SK-N-SH treated with all-trans-retinoic acid at 6 μM for 48 hours (cell line): ENCODE measurements around the gene GLYATL2.

Experiments
- ATAC-seq: fragments of 200-7000 bp; cut with Tn5 transposase; 3 replicates; pipeline ENCODE4 v1.9.1; 2020; ENCODE audit warnings: mild to moderate bottlenecking, moderate library complexity
- ARNTL ChIP-seq: fragments of 450-650 bp; formaldehyde crosslinking; IDR thresholded peaks from 2 replicates; pipeline ENCODE4 v1.5.0; 2020; ENCODE audit warnings: low read depth, mild to moderate bottlenecking, moderate library complexity, borderline replicate concordance
- BACH2 ChIP-seq: fragments of 250-450 bp; sonication (Bioruptor Pico); IDR thresholded peaks from 2 replicates; pipeline ENCODE4 v1.9.0; 2021; ENCODE audit warnings: mild to moderate bottlenecking, borderline replicate concordance
- CSDC2 ChIP-seq: fragments of 250-450 bp; sonication (Bioruptor Pico); IDR thresholded peaks from 2 replicates; pipeline ENCODE4 v1.5.0; 2020; ENCODE audit warnings: mild to moderate bottlenecking, moderate library complexity
- CSRNP3 ChIP-seq: fragments of 250-450 bp; sonication (Bioruptor Pico); IDR thresholded peaks from 2 replicates; pipeline ENCODE4 v1.5.1; 2021; ENCODE audit warnings: mild to moderate bottlenecking, moderate library complexity
- ESRRG ChIP-seq: fragments of 250-450 bp; sonication (Bioruptor Pico); IDR thresholded peaks from 2 replicates; pipeline ENCODE4 v1.6.1; 2021; ENCODE audit warnings: mild to moderate bottlenecking
- GLIS3 ChIP-seq: fragments of 250-450 bp; sonication (Bioruptor Pico); IDR thresholded peaks from 2 replicates; pipeline ENCODE4 v1.5.0; 2020; ENCODE audit warnings: mild to moderate bottlenecking, moderate library complexity
- ISL1 ChIP-seq: fragments of 250-450 bp; sonication (Bioruptor Pico); IDR thresholded peaks from 2 replicates; pipeline ENCODE4 v2.1.2; 2022; ENCODE audit warnings: mild to moderate bottlenecking, moderate library complexity
- OSR1 ChIP-seq: fragments of 250-450 bp; sonication (Bioruptor Pico); IDR thresholded peaks from 2 replicates; pipeline ENCODE4 v1.8.0; 2022; ENCODE audit warnings: moderate library complexity, mild to moderate bottlenecking, inconsistent platforms
- PATZ1 ChIP-seq: fragments of 250-450 bp; sonication (Bioruptor Pico); IDR thresholded peaks from 2 replicates; pipeline ENCODE4 v1.8.0; 2020; ENCODE audit warnings: mild to moderate bottlenecking, moderate library complexity, borderline replicate concordance
- POU6F1 ChIP-seq: fragments of 250-450 bp; sonication (Bioruptor Pico); IDR thresholded peaks from 2 replicates; pipeline ENCODE4 v1.8.0; 2021; ENCODE audit warnings: low read depth, mild to moderate bottlenecking, moderate library complexity, borderline replicate concordance
- RARB ChIP-seq: fragments of 250-450 bp; sonication (Bioruptor Pico); IDR thresholded peaks from 2 replicates; pipeline ENCODE4 v1.8.0; 2021; ENCODE audit warnings: mild to moderate bottlenecking, moderate library complexity
- SNAI2 ChIP-seq: fragments of 250-450 bp; sonication (Bioruptor Pico); IDR thresholded peaks from 2 replicates; pipeline ENCODE4 v1.5.0; 2020; ENCODE audit warnings: mild to moderate bottlenecking, moderate library complexity
- TCF4 ChIP-seq: fragments of 250-450 bp; sonication (Bioruptor Pico); IDR thresholded peaks from 2 replicates; pipeline ENCODE4 v1.8.0; 2021; ENCODE audit warnings: mild to moderate bottlenecking, moderate library complexity, borderline replicate concordance
- TOX ChIP-seq: fragments of 250-450 bp; sonication (Bioruptor Pico); IDR thresholded peaks from 2 replicates; pipeline ENCODE4 v1.8.0; 2021; ENCODE audit warnings: mild to moderate bottlenecking, moderate library complexity, borderline replicate concordance
- TSHZ2 ChIP-seq: fragments of 250-450 bp; sonication (Bioruptor Pico); IDR thresholded peaks from 2 replicates; pipeline ENCODE4 v1.5.0; 2020; ENCODE audit warnings: mild to moderate bottlenecking, moderate library complexity
- ZC3H10 ChIP-seq: fragments of 250-450 bp; sonication (Bioruptor Pico); IDR thresholded peaks from 2 replicates; pipeline ENCODE4 v1.5.1; 2021; ENCODE audit warnings: mild to moderate bottlenecking, moderate library complexity
- ZFP3 ChIP-seq: fragments of 250-450 bp; sonication (Bioruptor Pico); IDR thresholded peaks from 2 replicates; pipeline ENCODE4 v1.5.0; 2020; ENCODE audit warnings: mild to moderate bottlenecking, moderate library complexity
- ZFP30 ChIP-seq: fragments of 450-650 bp; formaldehyde crosslinking; IDR thresholded peaks from 2 replicates; pipeline ENCODE4 v1.5.0; 2022; ENCODE audit warnings: mild to moderate bottlenecking, moderate library complexity
- ZNF565 ChIP-seq: fragments of 450-650 bp; formaldehyde crosslinking; conservative IDR thresholded peaks from 2 replicates; pipeline ENCODE4 v1.5.0; 2020; ENCODE audit warnings: low read depth, mild to moderate bottlenecking, moderate library complexity
- ZNF70 ChIP-seq: fragments of 450-650 bp; formaldehyde crosslinking; IDR thresholded peaks from 2 replicates; pipeline ENCODE4 v1.5.0; 2020; ENCODE audit warnings: mild to moderate bottlenecking, moderate library complexity
- ZNF8 ChIP-seq: fragments of 450-650 bp; formaldehyde crosslinking; IDR thresholded peaks from 2 replicates; pipeline ENCODE4 v1.5.0; 2020; ENCODE audit warnings: mild to moderate bottlenecking, moderate library complexity
- TF ChIP-seq, protein P1 (sequence below): fragments of 250-450 bp; sonication (Bioruptor Pico); IDR thresholded peaks from 2 replicates; pipeline ENCODE4 v1.5.1; 2020; ENCODE audit warnings: low read depth, mild to moderate bottlenecking, moderate library complexity

The GLYATL2 gene, protein sequence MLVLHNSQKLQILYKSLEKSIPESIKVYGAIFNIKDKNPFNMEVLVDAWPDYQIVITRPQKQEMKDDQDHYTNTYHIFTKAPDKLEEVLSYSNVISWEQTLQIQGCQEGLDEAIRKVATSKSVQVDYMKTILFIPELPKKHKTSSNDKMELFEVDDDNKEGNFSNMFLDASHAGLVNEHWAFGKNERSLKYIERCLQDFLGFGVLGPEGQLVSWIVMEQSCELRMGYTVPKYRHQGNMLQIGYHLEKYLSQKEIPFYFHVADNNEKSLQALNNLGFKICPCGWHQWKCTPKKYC

DNA sequence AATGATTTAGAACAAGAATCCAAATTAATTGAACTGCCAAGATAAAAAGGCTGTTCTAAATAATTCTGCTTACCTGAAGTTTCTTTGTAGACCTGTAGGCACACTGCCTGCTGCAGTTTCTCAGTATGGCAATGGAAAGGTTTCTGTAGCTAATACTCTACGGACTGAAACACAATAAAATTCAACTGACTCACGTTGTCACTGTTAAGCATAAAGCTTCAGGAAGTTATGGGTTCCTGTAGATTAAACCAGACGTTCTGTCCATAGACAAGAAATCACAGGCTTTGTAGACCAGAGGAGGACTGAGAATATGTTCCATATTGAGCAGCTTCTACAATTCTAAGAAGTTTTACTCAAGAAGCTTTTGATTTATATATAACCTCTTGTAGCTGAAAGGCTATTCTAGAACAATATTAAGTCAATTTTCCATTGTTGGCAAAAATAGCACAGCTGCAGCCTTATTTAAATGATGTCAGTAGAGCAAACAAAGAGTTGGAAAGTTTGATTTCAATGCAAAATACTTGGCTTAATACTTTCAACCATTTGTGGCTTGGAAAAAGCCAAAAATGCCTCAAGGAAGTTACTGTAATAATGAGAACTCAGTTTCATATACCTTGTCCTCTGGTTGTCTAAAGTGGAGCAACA lies at the start of gene GLYATL2:
TSS of gene GLYATL2 (minus strand) at position 344 of the 645 bp plus-strand sequence. CDS start 5,092 bp downstream, outside the sequence.
- ATAC-seq, result no peak
- no peak for TF ChIP-seq ZC3H10

DNA sequence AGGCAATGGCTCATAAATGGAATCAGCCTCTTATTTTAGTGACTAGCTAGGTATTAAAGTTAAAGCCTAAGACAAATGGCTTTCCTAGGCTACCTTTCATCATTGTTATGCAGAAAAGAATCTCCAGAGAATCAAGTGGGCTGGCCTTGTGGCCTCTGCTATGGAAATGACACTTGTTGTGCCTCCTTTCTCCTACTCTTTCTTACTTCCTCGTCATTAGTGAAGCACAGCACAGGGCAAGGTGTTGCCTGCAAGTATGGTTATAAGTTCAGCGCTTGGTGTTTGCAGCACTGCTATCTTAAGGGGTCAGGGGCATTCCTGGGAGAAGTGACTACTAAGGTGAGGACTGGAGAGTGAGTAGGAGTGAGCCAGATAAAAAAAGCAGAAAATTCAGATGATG lies 49.4 kb upstream of the GLYATL2 start:
- ATAC-seq, result no peak
- TF ChIP-seq ZNF565 (CRISPR knock-in tag) (no peak), GLIS3 (CRISPR knock-in tag) (no peak), CSDC2 (no peak), RARB (no peak), ZNF8 (no peak), ISL1 (no peak), SNAI2 (CRISPR knock-in tag) (no peak), TCF4 (CRISPR knock-in tag) (no peak), ZFP30 (CRISPR knock-in tag) (no peak), ZNF70 (no peak), ARNTL (CRISPR knock-in tag) (no peak), ZFP3 (CRISPR knock-in tag) (no peak)
- TF ChIP-seq, protein P1, sequence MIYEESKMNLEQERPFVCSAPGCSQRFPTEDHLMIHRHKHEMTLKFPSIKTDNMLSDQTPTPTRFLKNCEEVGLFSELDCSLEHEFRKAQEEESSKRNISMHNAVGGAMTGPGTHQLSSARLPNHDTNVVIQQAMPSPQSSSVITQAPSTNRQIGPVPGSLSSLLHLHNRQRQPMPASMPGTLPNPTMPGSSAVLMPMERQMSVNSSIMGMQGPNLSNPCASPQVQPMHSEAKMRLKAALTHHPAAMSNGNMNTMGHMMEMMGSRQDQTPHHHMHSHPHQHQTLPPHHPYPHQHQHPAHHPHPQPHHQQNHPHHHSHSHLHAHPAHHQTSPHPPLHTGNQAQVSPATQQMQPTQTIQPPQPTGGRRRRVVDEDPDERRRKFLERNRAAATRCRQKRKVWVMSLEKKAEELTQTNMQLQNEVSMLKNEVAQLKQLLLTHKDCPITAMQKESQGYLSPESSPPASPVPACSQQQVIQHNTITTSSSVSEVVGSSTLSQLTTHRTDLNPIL (CRISPR knock-in tag), result no peak

DNA sequence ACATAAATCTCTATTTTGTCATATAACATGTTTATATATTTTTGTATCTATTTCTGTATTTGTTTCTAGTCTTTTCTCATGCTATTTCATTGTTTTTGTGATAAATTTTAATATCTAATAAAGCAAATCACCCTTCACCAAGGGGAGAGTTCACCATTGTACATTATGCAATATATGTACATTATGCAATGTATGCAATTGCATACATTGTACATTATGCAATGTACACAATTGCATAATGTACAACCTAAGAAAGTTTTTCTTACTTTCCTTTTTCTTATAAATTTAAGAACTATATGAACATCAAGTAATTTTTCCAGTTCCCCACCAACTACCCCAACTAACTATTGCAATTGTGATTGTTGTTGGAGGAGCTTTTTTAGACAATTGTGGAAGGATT lies 44.1 kb upstream of the GLYATL2 start:
- no peak for ATAC-seq
- no peak for TF ChIP-seq RARB
- TF ChIP-seq, protein P1 (CRISPR knock-in tag), result no peak
- no peak for TF ChIP-seq CSDC2
- no peak for TF ChIP-seq ZFP3 (CRISPR knock-in tag)
- TF ChIP-seq ESRRG (CRISPR knock-in tag), result no peak
- no peak for TF ChIP-seq TOX (CRISPR knock-in tag)

DNA sequence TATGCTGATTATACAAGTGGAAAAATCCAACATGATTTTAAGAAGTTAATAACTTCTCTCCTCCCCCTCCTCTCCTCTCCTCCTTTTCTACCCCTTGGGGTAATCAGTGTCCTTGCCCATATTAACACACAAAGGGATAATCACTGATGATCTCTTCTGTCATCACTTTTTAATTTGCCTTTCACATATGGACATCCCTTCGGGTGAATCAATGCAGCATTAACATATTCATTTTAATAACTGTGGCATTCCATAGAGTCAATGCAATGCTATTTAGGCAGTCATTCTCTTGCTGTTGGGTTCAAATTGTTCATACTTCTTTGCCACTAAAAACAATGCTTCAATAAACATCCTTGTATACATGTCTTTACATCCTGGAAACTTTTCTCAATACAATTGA lies 42.9 kb upstream of the GLYATL2 start:
- TF ChIP-seq OSR1, result no peak
- no peak for TF ChIP-seq ZNF8
- no peak for TF ChIP-seq CSRNP3 (CRISPR knock-in tag)
- TF ChIP-seq POU6F1, result no peak
- TF ChIP-seq ISL1, result no peak
- TF ChIP-seq BACH2 (CRISPR knock-in tag), result no peak
- TF ChIP-seq RARB, result no peak
- TF ChIP-seq SNAI2 (CRISPR knock-in tag), result no peak
- no peak for TF ChIP-seq ZNF565 (CRISPR knock-in tag)
- no peak for TF ChIP-seq TSHZ2
- no peak for TF ChIP-seq GLIS3 (CRISPR knock-in tag)
- no peak for TF ChIP-seq PATZ1
- TF ChIP-seq, protein P1 (CRISPR knock-in tag), result no peak
- no peak for TF ChIP-seq ZC3H10
- TF ChIP-seq TCF4 (CRISPR knock-in tag), result no peak
- TF ChIP-seq, all 23 proteins: peak for 0
- no peak for ATAC-seq
